H9 (cell line): ENCODE measurements around the gene CPT1B. TPM values are rescaled to one million over a fixed set of nuclear protein-coding genes. Genes with fewer than 3 reads are reported as not detected.

Experiments used
- DNase-seq: peaks from one replicate; pipeline ENCODE4 v3.0.0-alpha.2; 2017
- H2AFZ ChIP-seq: one replicate; pipeline ENCODE4 v1.6.1; 2013; ENCODE audit warnings: mild to moderate bottlenecking, low read length, control low read depth, moderate library complexity
- H2AK5ac ChIP-seq: 2 replicates; pipeline ENCODE4 v1.6.1; 2013; ENCODE audit warnings: low read length, control low read depth, mixed read lengths; ENCODE audit not compliant: insufficient read length
- H2BK120ac ChIP-seq: one replicate; pipeline ENCODE4 v1.6.1; 2013; ENCODE audit warnings: low read depth, mild to moderate bottlenecking, low read length, control low read depth, inconsistent platforms; ENCODE audit not compliant: poor library complexity, severe bottlenecking
- H2BK12ac ChIP-seq: 2 replicates; pipeline ENCODE4 v1.6.1; 2013; ENCODE audit warnings: low read length, control low read depth, mixed read lengths, low read depth; ENCODE audit not compliant: insufficient read length
- H2BK15ac ChIP-seq: 2 replicates; pipeline ENCODE4 v1.6.1; 2013; ENCODE audit warnings: low read depth, low read length, control low read depth
- H2BK20ac ChIP-seq: one replicate; pipeline ENCODE4 v1.6.1; 2013; ENCODE audit warnings: low read depth, mild to moderate bottlenecking, low read length, control low read depth, inconsistent platforms; ENCODE audit not compliant: poor library complexity, severe bottlenecking
- H2BK5ac ChIP-seq: 2 replicates; pipeline ENCODE4 v1.6.1; 2013; ENCODE audit warnings: low read length, control low read depth, mixed read lengths; ENCODE audit not compliant: insufficient read length
- H3K14ac ChIP-seq: 2 replicates; pipeline ENCODE4 v1.6.1; 2013; ENCODE audit warnings: low read length, control low read depth; ENCODE audit not compliant: insufficient read depth
- H3K18ac ChIP-seq: 2 replicates; pipeline ENCODE4 v1.6.1; 2013; ENCODE audit warnings: low read depth, mild to moderate bottlenecking, mixed read lengths, low read length, control low read depth; ENCODE audit not compliant: insufficient read length
- H3K23ac ChIP-seq: 2 replicates; pipeline ENCODE4 v1.6.1; 2013; ENCODE audit warnings: low read length, control low read depth, mixed read lengths, low read depth; ENCODE audit not compliant: insufficient read length
- H3K23me2 ChIP-seq: 2 replicates; pipeline ENCODE4 v1.6.1; 2013; ENCODE audit warnings: low read depth, mild to moderate bottlenecking, mixed read lengths, low read length, control low read depth; ENCODE audit not compliant: insufficient read length, poor library complexity, severe bottlenecking
- H3K27ac ChIP-seq: 2 replicates; pipeline ENCODE4 v1.5.1; 2013; ENCODE audit warnings: low read length, control low read depth, mixed read lengths, low read depth; ENCODE audit not compliant: insufficient read length
- H3K27me3 ChIP-seq: 2 replicates; pipeline ENCODE4 v1.6.1; 2013; ENCODE audit warnings: low read length, control low read depth, inconsistent platforms; ENCODE audit not compliant: insufficient read depth
- H3K4ac ChIP-seq: 2 replicates; pipeline ENCODE4 v1.6.1; 2013; ENCODE audit warnings: low read depth, mild to moderate bottlenecking, control low read depth, inconsistent platforms, low read length, moderate library complexity
- H3K4me1 ChIP-seq: 2 replicates; pipeline ENCODE4 v1.6.1; 2013; ENCODE audit warnings: low read length, control low read depth, inconsistent platforms; ENCODE audit not compliant: insufficient read depth
- H3K4me2 ChIP-seq: 2 replicates; pipeline ENCODE4 v1.6.1; 2013; ENCODE audit warnings: low read length, control low read depth, mixed read lengths; ENCODE audit not compliant: insufficient read length, insufficient read depth
- H3K56ac ChIP-seq: 2 replicates; pipeline ENCODE4 v1.6.1; 2013; ENCODE audit warnings: low read depth, mild to moderate bottlenecking, mixed read lengths, low read length, control low read depth; ENCODE audit not compliant: insufficient read length
- H3K79me1 ChIP-seq: 2 replicates; pipeline ENCODE4 v1.6.1; 2013; ENCODE audit warnings: low read depth, mild to moderate bottlenecking, moderate library complexity, low read length, control low read depth, inconsistent platforms; ENCODE audit not compliant: insufficient read depth, poor library complexity, severe bottlenecking
- H3K79me2 ChIP-seq: 2 replicates; pipeline ENCODE4 v1.6.1; 2013; ENCODE audit warnings: low read length, control low read depth, inconsistent platforms; ENCODE audit not compliant: insufficient read depth
- H3K9ac ChIP-seq: 2 replicates; pipeline ENCODE4 v1.6.1; 2013; ENCODE audit warnings: low read length, control low read depth, mixed read lengths; ENCODE audit not compliant: insufficient read length; ENCODE audit errors: extremely low read depth
- H3K9me3 ChIP-seq: one replicate; pipeline ENCODE4 v1.6.1; 2013; ENCODE audit warnings: low read depth, low read length, inconsistent platforms; ENCODE audit not compliant: control insufficient read depth
- H3T11ph ChIP-seq: one replicate; pipeline ENCODE4 v1.6.1; 2013; ENCODE audit warnings: mild to moderate bottlenecking, low read length, control low read depth, inconsistent platforms
- H4K20me1 ChIP-seq: one replicate; pipeline ENCODE4 v1.6.1; 2013; ENCODE audit not compliant: control insufficient read depth, insufficient read length, insufficient read depth
- H4K5ac ChIP-seq: 2 replicates; pipeline ENCODE4 v1.6.1; 2013; ENCODE audit warnings: low read depth, mild to moderate bottlenecking, mixed read lengths, low read length, control low read depth; ENCODE audit not compliant: insufficient read length
- H4K8ac ChIP-seq: replicated peaks from 2 replicates; pipeline ENCODE4 v1.6.1; 2013; ENCODE audit warnings: low read length, control low read depth, mixed read lengths, low read depth; ENCODE audit not compliant: insufficient read length
- H4K91ac ChIP-seq: 2 replicates; pipeline ENCODE4 v1.6.1; 2013; ENCODE audit warnings: low read depth, mild to moderate bottlenecking, moderate library complexity, mixed read lengths, low read length, control low read depth; ENCODE audit not compliant: insufficient read length
- H3K27ac Mint-ChIP-seq, 3 experiments: 2 replicates in 2 of 3; 3 replicates in 1 of 3; pipeline ENCODE4 v1.8.0; 2020 to 2021; ENCODE audit warnings: mixed read lengths in 3 of 3, mild to moderate bottlenecking in 1 of 3, moderate library complexity in 1 of 3
- H3K27me3 Mint-ChIP-seq: 2 replicates; pipeline ENCODE4 v1.8.0; 2021; ENCODE audit warnings: low read depth, mild to moderate bottlenecking, moderate library complexity, mixed read lengths
- H3K36me3 Mint-ChIP-seq, 3 experiments: 2 replicates in 2 of 3; 3 replicates in 1 of 3; pipeline ENCODE4 v1.8.0; 2020 to 2021; ENCODE audit warnings: low read depth in 3 of 3, mixed read lengths in 3 of 3; ENCODE audit not compliant: insufficient read depth in 1 of 3
- H3K4me1 Mint-ChIP-seq, 2 experiments: 2 replicates each; pipeline ENCODE4 v1.8.0; 2020; ENCODE audit warnings: mixed read lengths in 2 of 2
- H3K4me3 Mint-ChIP-seq, 2 experiments: 2 replicates in 1 of 2; 3 replicates in 1 of 2; pipeline ENCODE4 v1.8.0; 2020 to 2021; ENCODE audit warnings: mild to moderate bottlenecking in 2 of 2, mixed read lengths in 2 of 2, moderate library complexity in 1 of 2
- H3K9me3 Mint-ChIP-seq, 2 experiments: 2 replicates in 1 of 2; 3 replicates in 1 of 2; pipeline ENCODE4 v1.8.0; 2020; ENCODE audit warnings: mild to moderate bottlenecking in 2 of 2, mixed read lengths in 2 of 2, moderate library complexity in 1 of 2
- CTCF ChIP-seq: fragments of 200-600 bp; sonication (generic); conservative IDR thresholded peaks from 3 replicates; pipeline ENCODE4 v1.8.0; 2021; ENCODE audit warnings: antibody characterized with exemption, mild to moderate bottlenecking
- WGBS: extraction: QIAGEN DNeasy Blood & Tissue Kit; methylation state at CpG from one replicate; pipeline ENCODE4 v1.1.7; 2013; ENCODE audit warnings: missing lambda C conversion rate, low lambda C conversion rate, mixed read lengths; ENCODE audit not compliant: insufficient read length; ENCODE audit errors: extremely low coverage; 5-methylcytosine and 5-hydroxymethylcytosine counted together
- total RNA-seq: library from RNA; stranded (reverse); gene quantifications from 2 replicates; pipeline ENCODE4 v1.2.1, GENCODE V29; 2021

Gene CPT1B
- total RNA-seq, 1 experiment from 2014 or later = 65.7 TPM

- Histone ChIP-seq H3K4ac (no peak overlapping the region), H4K20me1 (no peaks in the 10 kb centered on the region), H2AK5ac (no peak overlapping the region), H4K91ac (no peak overlapping the region), H3K4me2 (no peak overlapping the region), H3K18ac (no peak overlapping the region), H3K79me1 (no peaks in the 10 kb centered on the region), H3K56ac (no peak overlapping the region), H2BK20ac (no peak overlapping the region), H3K27ac (no peak overlapping the region), H2AFZ (no peak overlapping the region), H3K4me1 (no peaks in the 10 kb centered on the region; the same call in 1 of the 2 replicates), H4K5ac (no peak overlapping the region), H3T11ph (no peak overlapping the region), H3K79me2 (no peaks in the 10 kb centered on the region), H3K23me2 (peaks cover under 1% of the 10 kb centered on the region), H3K27me3 (no peaks in the 10 kb centered on the region; the same call in 1 of the 2 replicates), H4K8ac (no peak overlapping the region), H2BK120ac (no peak overlapping the region), H2BK12ac (no peak overlapping the region), H3K23ac (no peak overlapping the region), H3K14ac (no peak overlapping the region), H2BK5ac (no peak overlapping the region), H2BK15ac (no peak overlapping the region), H3K9me3 (no peaks in the 10 kb centered on the region), H3K9ac (no peak overlapping the region)
- Mint-ChIP-seq H3K4me1 (peaks cover 9 to 10% of the 10 kb centered on the region in 2 experiments), H3K27ac (no peak overlapping the region), H3K9me3 (no peaks in the 10 kb centered on the region), H3K4me3 (no peak overlapping the region), H3K27me3 (peaks cover 35% of the 10 kb centered on the region), H3K36me3 (no peaks in the 10 kb centered on the region; a peak in 1 of 7 replicates)
- WGBS = no CpG with 5 or more reads among the region's 23 CpGs
- no peak for DNase-seq
- no peak for TF ChIP-seq CTCF
These were observed 26.9 kb upstream of the CPT1B start for GRCh38 chr22:50605002-50605612.
